Measurements from ENCODE around the gene PKP2. TPM values are rescaled to one million over a fixed set of nuclear protein-coding genes. Genes with fewer than 3 reads are reported as not detected.

The PKP2 gene
- total and polyA plus RNA-seq, 4 donors: 0.91 to 10.4 (median 3.8) TPM

GRCh38 chr12:32901553-32901952 lies 5.0 kb upstream of the PKP2 start:
- Histone ChIP-seq H3K27ac (ENCODE audit: low read depth in 1 of 2, low read length in 1 of 2) (no peak overlapping the region), H3K4me1 (ENCODE audit: control insufficient read depth in 5 of 5, insufficient read depth in 5 of 5, low read length in 5 of 5) (peaks cover 0 to 13% (median 6%) of the 10 kb centered on the region in 5 donors), H3K4me3 (no peak overlapping the region), H3K9me3 (ENCODE audit: control insufficient read depth in 4 of 4, insufficient read depth in 3 of 4, low read length in 3 of 4) (peaks cover 0 to 2% (median 0%) of the 10 kb centered on the region in 4 donors), H3K36me3 (ENCODE audit: control insufficient read depth in 4 of 4, insufficient read depth in 4 of 4, low read length in 4 of 4) (no peaks in the 10 kb centered on the region), H3K27me3 (ENCODE audit: control insufficient read depth in 3 of 3, insufficient read depth in 3 of 3, low read length in 2 of 3) (peaks cover 0 to 16% (median 5%) of the 10 kb centered on the region in 3 donors), H3K9ac (ENCODE audit: insufficient read depth in 1 of 2, low read length in 2 of 2) (no peak overlapping the region)
- DNase-seq (no peak), ATAC-seq (ENCODE audit: insufficient read depth, low FRiP score) (no peak)
- WGBS, 2 donors: 69 to 79% methylated on average over 4 of the region's 4 CpGs
- no peak for TF ChIP-seq CTCF (IDR thresholded peaks at IDR 0.05; ENCODE audit: control extremely low read depth, extremely low read depth)

GRCh38 chr12:32897687-32898573 lies 1.4 kb upstream of the PKP2 start:
- DNase-seq (peak in 2 of 3 donors; percentile 30 to 49), ATAC-seq (ENCODE audit: insufficient read depth, low FRiP score) (no peak)
- Histone ChIP-seq H3K36me3 (ENCODE audit: control insufficient read depth in 4 of 4, insufficient read depth in 4 of 4, low read length in 4 of 4) (no peaks in the 10 kb centered on the region), H3K9me3 (ENCODE audit: control insufficient read depth in 4 of 4, insufficient read depth in 3 of 4, low read length in 3 of 4) (peaks cover 0 to 2% (median 0%) of the 10 kb centered on the region in 4 donors), H3K4me3 (no peak overlapping the region), H3K4me1 (ENCODE audit: control insufficient read depth in 5 of 5, insufficient read depth in 5 of 5, low read length in 5 of 5) (peaks cover 2 to 24% (median 10%) of the 10 kb centered on the region in 5 donors), H3K27me3 (ENCODE audit: control insufficient read depth in 3 of 3, insufficient read depth in 3 of 3, low read length in 2 of 3) (peaks cover 0 to 26% (median 13%) of the 10 kb centered on the region in 3 donors), H3K27ac (ENCODE audit: low read depth in 1 of 2, low read length in 1 of 2) (no peak overlapping the region), H3K9ac (ENCODE audit: insufficient read depth in 1 of 2, low read length in 2 of 2) (no peak overlapping the region)
- TF ChIP-seq CTCF (IDR thresholded peaks at IDR 0.05; ENCODE audit: control extremely low read depth, extremely low read depth): no peak
- 61 to 78% methylated on average over 10 of the region's 10 CpGs for WGBS, 2 donors

- Histone ChIP-seq H3K36me3 (ENCODE audit: control insufficient read depth in 4 of 4, insufficient read depth in 4 of 4, low read length in 4 of 4) (no peaks in the 10 kb centered on the region), H3K9me3 (ENCODE audit: control insufficient read depth in 4 of 4, insufficient read depth in 3 of 4, low read length in 3 of 4) (peaks cover 0 to 2% (median 0%) of the 10 kb centered on the region in 4 donors), H3K27ac (ENCODE audit: low read depth in 1 of 2, low read length in 1 of 2) (peak overlapping the region in 1 of 2 donors; percentile 21), H3K4me1 (ENCODE audit: control insufficient read depth in 5 of 5, insufficient read depth in 5 of 5, low read length in 5 of 5) (peaks cover under 1 to 25% (median 10%) of the 10 kb centered on the region in 5 donors), H3K9ac (ENCODE audit: insufficient read depth in 1 of 2, low read length in 2 of 2) (peak overlapping the region in 1 of 2 donors; percentile 66), H3K4me3 (peak overlapping the region; percentile 44), H3K27me3 (ENCODE audit: control insufficient read depth in 3 of 3, insufficient read depth in 3 of 3, low read length in 2 of 3) (peaks cover 0 to 28% (median 13%) of the 10 kb centered on the region in 3 donors)
- no peak for TF ChIP-seq CTCF (IDR thresholded peaks at IDR 0.05; ENCODE audit: control extremely low read depth, extremely low read depth)
- ATAC-seq (ENCODE audit: insufficient read depth, low FRiP score) (no peak), DNase-seq (peak in 2 of 3 donors; percentile 60 to 69)
- WGBS, 2 donors: 3 to 6% methylated on average over 6 of the region's 6 CpGs
Observed at GRCh38 chr12:32897281-32897610, 669 bp upstream of the PKP2 start.
